ENCODE data around the gene CPE. TPM values are rescaled to one million over a fixed set of nuclear protein-coding genes. Genes with fewer than 3 reads are reported as not detected.

The CPE gene
- total RNA-seq, 1 experiment from 2014 or later: 29.3 TPM

DNA sequence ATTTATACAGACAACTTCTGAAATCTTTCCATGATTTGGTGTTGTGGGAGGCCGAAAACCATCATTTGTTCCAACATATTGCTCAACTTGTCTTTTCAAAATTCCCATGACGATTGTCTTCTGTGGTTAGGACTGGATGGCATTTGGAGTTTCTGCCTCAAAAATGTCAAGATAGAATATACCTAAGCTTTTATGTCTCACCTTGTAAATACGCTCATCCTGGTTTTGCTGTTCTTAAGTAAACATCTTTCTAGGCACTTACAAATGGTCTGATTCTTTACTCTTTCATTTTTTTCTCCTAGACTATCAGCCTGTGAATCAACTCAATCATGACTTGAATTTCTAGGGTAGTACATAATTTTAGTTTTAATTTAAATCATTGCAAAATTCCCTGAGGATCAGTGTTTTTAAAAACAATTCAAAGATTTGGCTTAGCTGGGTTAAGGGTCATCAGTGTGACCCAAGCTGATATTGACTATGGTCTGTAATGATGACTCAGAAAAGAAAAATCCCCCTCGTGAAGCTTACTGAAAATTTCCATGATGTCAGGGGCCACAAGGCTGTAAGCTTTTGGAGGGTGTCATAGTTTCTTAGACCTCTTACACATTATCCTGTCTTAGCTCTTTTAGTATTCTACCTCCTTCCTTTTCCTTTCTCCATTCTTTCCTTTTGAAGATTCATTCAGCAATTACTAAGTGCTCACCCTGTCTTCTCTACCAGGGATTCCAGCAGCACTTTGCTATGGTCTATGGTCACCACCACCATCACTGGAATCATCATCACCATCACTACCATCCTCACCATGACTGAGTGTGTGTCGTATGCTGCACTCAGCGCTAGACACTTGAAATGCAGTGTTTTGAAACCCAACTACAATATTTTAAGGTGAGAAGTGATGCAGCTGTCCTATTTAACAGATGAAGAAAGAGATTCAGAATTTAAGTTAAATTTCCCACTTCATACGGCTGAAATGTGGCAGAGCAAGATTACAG is 124.4 kb downstream of the CPE start:
- Histone ChIP-seq H3K9me3 (ENCODE audit: control insufficient read depth in 1 of 2, insufficient read depth in 1 of 2, low read depth in 1 of 2, low read length in 2 of 2) (no peaks in the 10 kb centered on the region), H3K4me1 (ENCODE audit: control insufficient read depth in 1 of 2, insufficient read depth in 2 of 2, low read length in 2 of 2) (peaks cover 9 to 11% of the 10 kb centered on the region in 2 experiments; a peak in 3 of 4 replicates), H3K27me3 (ENCODE audit: insufficient read depth, low read length) (no peaks in the 10 kb centered on the region), H3K4me2 (ENCODE audit: low read length) (no peak overlapping the region), H3K79me2 (ENCODE audit: insufficient read depth, low read length) (no peaks in the 10 kb centered on the region), H4K20me1 (ENCODE audit: insufficient read depth) (no peaks in the 10 kb centered on the region), H3K27ac (ENCODE audit: low read depth, low read length) (no peak overlapping the region), H3K9ac (ENCODE audit: low read length) (no peak overlapping the region), H3K9me2 (ENCODE audit: insufficient read depth) (no peaks in the 10 kb centered on the region), H3K36me3 (ENCODE audit: control insufficient read depth in 1 of 2, insufficient read depth in 2 of 2, low read length in 2 of 2) (no peaks in the 10 kb centered on the region), H2AFZ (ENCODE audit: low read depth, low read length, poor library complexity, severe bottlenecking) (no peak overlapping the region), H3K4me3 (replicated peaks in 1 of 2; ENCODE audit: low read depth in 1 of 2, low read length in 2 of 2) (no peak overlapping the region)
- intact Hi-C loops (cut with micrococcal nuclease): no loop called here
- TF ChIP-seq, protein P1, sequence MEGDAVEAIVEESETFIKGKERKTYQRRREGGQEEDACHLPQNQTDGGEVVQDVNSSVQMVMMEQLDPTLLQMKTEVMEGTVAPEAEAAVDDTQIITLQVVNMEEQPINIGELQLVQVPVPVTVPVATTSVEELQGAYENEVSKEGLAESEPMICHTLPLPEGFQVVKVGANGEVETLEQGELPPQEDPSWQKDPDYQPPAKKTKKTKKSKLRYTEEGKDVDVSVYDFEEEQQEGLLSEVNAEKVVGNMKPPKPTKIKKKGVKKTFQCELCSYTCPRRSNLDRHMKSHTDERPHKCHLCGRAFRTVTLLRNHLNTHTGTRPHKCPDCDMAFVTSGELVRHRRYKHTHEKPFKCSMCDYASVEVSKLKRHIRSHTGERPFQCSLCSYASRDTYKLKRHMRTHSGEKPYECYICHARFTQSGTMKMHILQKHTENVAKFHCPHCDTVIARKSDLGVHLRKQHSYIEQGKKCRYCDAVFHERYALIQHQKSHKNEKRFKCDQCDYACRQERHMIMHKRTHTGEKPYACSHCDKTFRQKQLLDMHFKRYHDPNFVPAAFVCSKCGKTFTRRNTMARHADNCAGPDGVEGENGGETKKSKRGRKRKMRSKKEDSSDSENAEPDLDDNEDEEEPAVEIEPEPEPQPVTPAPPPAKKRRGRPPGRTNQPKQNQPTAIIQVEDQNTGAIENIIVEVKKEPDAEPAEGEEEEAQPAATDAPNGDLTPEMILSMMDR (IDR thresholded peaks at IDR 0.05 in 2 of 3, conservative IDR thresholded peaks at IDR 0.05 in 1 of 3; ENCODE audit: borderline replicate concordance in 1 of 3, insufficient read depth in 1 of 3, low read depth in 2 of 3, low read length in 2 of 3): no peak
- TF ChIP-seq ZNF274 (IDR thresholded peaks at IDR 0.05; ENCODE audit: low read depth, low read length) (no peak), FOSL1 (IDR thresholded peaks at IDR 0.05; ENCODE audit: low read depth) (peak; percentile 25; the same call in 1 of the 2 replicates), MAX (IDR thresholded peaks at IDR 0.05) (no peak), CEBPB (IDR thresholded peaks at IDR 0.05; ENCODE audit: low read depth) (no peak), POLR2A (IDR thresholded peaks at IDR 0.05; ENCODE audit: borderline replicate concordance, extremely low read depth, insufficient read depth, insufficient read length) (no peak), ATF3 (IDR thresholded peaks at IDR 0.05) (no peak), EGR1 (IDR thresholded peaks at IDR 0.05; ENCODE audit: low read depth) (no peak), YY1 (IDR thresholded peaks at IDR 0.05; ENCODE audit: extremely low read depth, insufficient replicate concordance, low read depth, low read length) (no peak), JUND (IDR thresholded peaks at IDR 0.05) (0 out of 2 replicates have a peak, but pooled peaks have one; percentile 12), POLR2AphosphoS5 (IDR thresholded peaks at IDR 0.05; ENCODE audit: low read depth, low read length) (no peak), ZFX (IDR thresholded peaks at IDR 0.05) (no peak), EZH2 (IDR thresholded peaks at IDR 0.05) (no peak), RAD21 (IDR thresholded peaks at IDR 0.05; ENCODE audit: low read depth) (no peak), SRF (IDR thresholded peaks at IDR 0.05; ENCODE audit: low read depth) (no peak)
- DNase-seq (ENCODE audit: low read depth, low spot score) (peak; percentile 4), ATAC-seq (no peak)
- ChIA-PET RAD21 (ENCODE audit: low non-redundant PET in 1 of 2, low total read pairs in 2 of 2, uncharacterized antibody in 2 of 2, unreplicated experiment in 2 of 2) (no interaction called here), POLR2A (no interaction called here), CTCF (interaction anchor here (1.0 kb wide), 1 partner anchor 10 kb away, joined by 3 read pairs; no protein-coding TSS in a partner anchor)
- BruUV-seq (replicated peaks): no TSS peak

Data from HCT116 (cell line).